ENCODE data around the gene SLC25A43. TPM values are rescaled to one million over a fixed set of nuclear protein-coding genes. Genes with fewer than 3 reads are reported as not detected.

SLC25A43 gene
- total and polyA plus RNA-seq, 2 experiments from 2014 or later, result 8.7 to 8.9 TPM

GRCh38 chrX:119376312-119376711 lies 22.8 kb upstream of the SLC25A43 start:
- no peak overlapping the region for H3K4me3 Mint-ChIP-seq
- peaks cover 12% of the 10 kb centered on the region for H3K4me1 Mint-ChIP-seq

More at GRCh38 chrX:119376312-119376711, 22.8 kb upstream of the SLC25A43 start:
- Histone ChIP-seq H3K79me2 (replicated peaks; ENCODE audit: insufficient read depth) (no peaks in the 10 kb centered on the region), H4K20me1 (replicated peaks; ENCODE audit: insufficient read depth) (no peaks in the 10 kb centered on the region), H3F3A (replicated peaks; ENCODE audit: low read depth) (no peaks in the 10 kb centered on the region), H3K4me3 (no peak overlapping the region), H3K4me1 (ENCODE audit: insufficient read depth) (no peaks in the 10 kb centered on the region), H3K27ac (ENCODE audit: low read depth) (no peak overlapping the region), H2AFZ (no peak overlapping the region), H3K27me3 (ENCODE audit: insufficient read depth) (no peaks in the 10 kb centered on the region), H3K4me2 (no peak overlapping the region), H3K36me3 (ENCODE audit: insufficient read depth) (no peaks in the 10 kb centered on the region), H3K9me2 (ENCODE audit: insufficient read depth) (no peaks in the 10 kb centered on the region)
- no peaks in the 10 kb centered on the region for H3K9me3 Mint-ChIP-seq
- no peak overlapping the region for H3K27ac Mint-ChIP-seq
- no peaks in the 10 kb centered on the region for H3K36me3 Mint-ChIP-seq (ENCODE audit: low read depth)
- H3K27me3 Mint-ChIP-seq (ENCODE audit: insufficient read depth, low read depth, poor library complexity), result no peaks in the 10 kb centered on the region
- ATAC-seq (no peak), DNase-seq (ENCODE audit: low spot score) (no peak)
- TF ChIP-seq CTCF (conservative IDR thresholded peaks at IDR 0.05; ENCODE audit: low read depth in 2 of 2) (no peak), REST (IDR thresholded peaks at IDR 0.05; ENCODE audit: unreplicated experiment) (no peak), EZH2phosphoT487 (IDR thresholded peaks at IDR 0.05; ENCODE audit: unreplicated experiment) (no peak), EZH2 (IDR thresholded peaks at IDR 0.05; ENCODE audit: low read depth, unreplicated experiment) (no peak), ZNF462 (CRISPR knock-in tag; IDR thresholded peaks at IDR 0.05) (no peak)
